Spinal cord (tissue), 10 donors: ENCODE data around the gene FGG. TPM values are rescaled to one million over a fixed set of nuclear protein-coding genes. Genes with fewer than 3 reads are reported as not detected.
"Not testable (repeated sequence)": the region's sequence is repeated elsewhere in the genome, so short reads cannot be mapped to it uniquely, and the experiment has no call there.

Source experiments
- DNase-seq, 6 donors: peaks; one replicate each; pipeline versions ENCODE4 v3.0.0 to v3.0.0-alpha.2; 2013 to 2015; ENCODE audit warnings: low spot score in 6 of 6, low read depth in 4 of 6
- H3K27ac ChIP-seq: one replicate; pipeline ENCODE4 v1.5.1; 2013; ENCODE audit warnings: low read depth, low read length, control low read depth
- H3K27me3 ChIP-seq: one replicate; pipeline ENCODE4 v1.6.1; 2013; ENCODE audit warnings: low read length; ENCODE audit not compliant: control insufficient read depth, insufficient read depth
- H3K36me3 ChIP-seq: one replicate; pipeline ENCODE4 v1.6.1; 2013; ENCODE audit warnings: low read length; ENCODE audit not compliant: control insufficient read depth, insufficient read depth
- H3K4me1 ChIP-seq: one replicate; pipeline ENCODE4 v1.6.1; 2013; ENCODE audit warnings: low read length; ENCODE audit not compliant: control insufficient read depth, insufficient read depth
- H3K4me3 ChIP-seq: one replicate; pipeline ENCODE4 v1.5.1; 2013; ENCODE audit warnings: low read depth, low read length, control low read depth
- H3K9me3 ChIP-seq: one replicate; pipeline ENCODE4 v1.6.1; 2013; ENCODE audit warnings: low read length; ENCODE audit not compliant: control insufficient read depth, insufficient read depth
- WGBS: methylation state at CpG from one replicate; pipeline ENCODE4 v1.1.5; 2013; ENCODE audit warnings: missing lambda C conversion rate; ENCODE audit not compliant: insufficient coverage; 5-methylcytosine and 5-hydroxymethylcytosine counted together
- polyA plus RNA-seq, 2 donors: library from polyadenylated mRNA; unstranded; fragments of 120-200 nt; gene quantifications; one replicate each; pipeline ENCODE4 v1.2.1, GENCODE V29; 2013; ENCODE audit not compliant: insufficient read length in 2 of 2
- total RNA-seq, 2 donors: library from RNA; depleted of rRNA in 1 of 2; stranded (reverse); fragments of 120-200 nt in 1 of 2; fragments of >200 nt in 1 of 2; gene quantifications; one replicate each; pipeline versions ENCODE4 v1.2.3 to v1.2.4, GENCODE V29; 2013 to 2014
- donor health status: healthy.

Gene FGG
- total and polyA plus RNA-seq, 4 donors = 1.4 TPM; not detected in 3

DNA sequence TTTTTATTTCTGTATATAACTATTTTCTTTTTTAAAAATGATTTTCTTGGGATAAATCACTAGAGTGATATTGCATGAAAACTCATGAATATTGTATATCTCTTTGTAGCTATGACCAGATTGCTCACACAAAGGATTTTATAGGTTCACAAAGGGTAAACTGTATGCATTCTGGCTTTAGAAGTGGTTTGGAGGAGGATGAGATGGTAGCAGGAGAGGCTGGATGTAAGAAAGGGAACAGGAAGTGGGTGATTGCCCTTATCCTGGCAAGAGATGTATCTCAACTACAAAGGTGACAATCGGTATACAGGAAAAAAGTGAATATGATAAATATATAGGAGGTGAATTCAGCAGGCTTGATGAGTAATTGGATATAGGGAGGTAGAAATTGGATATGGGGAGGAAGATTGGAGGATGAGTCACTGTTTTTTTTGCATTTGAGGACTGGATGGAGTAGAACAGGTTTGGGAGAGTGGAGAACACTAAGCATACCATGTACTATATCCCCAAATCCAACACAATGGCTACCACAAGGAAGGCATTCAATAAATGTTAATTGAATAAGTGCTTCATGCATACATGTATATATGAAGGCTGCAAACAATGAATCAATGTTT is 9.9 kb downstream of the FGG start:
- Histone ChIP-seq H3K9me3 (no peaks in the 10 kb centered on the region), H3K4me1 (no peaks in the 10 kb centered on the region), H3K4me3 (no peak overlapping the region), H3K27me3 (no peaks in the 10 kb centered on the region), H3K27ac (no peak overlapping the region), H3K36me3 (no peaks in the 10 kb centered on the region)
- 80% methylated on average over 1 of the region's 1 CpG for WGBS
- DNase-seq = no peak

DNA sequence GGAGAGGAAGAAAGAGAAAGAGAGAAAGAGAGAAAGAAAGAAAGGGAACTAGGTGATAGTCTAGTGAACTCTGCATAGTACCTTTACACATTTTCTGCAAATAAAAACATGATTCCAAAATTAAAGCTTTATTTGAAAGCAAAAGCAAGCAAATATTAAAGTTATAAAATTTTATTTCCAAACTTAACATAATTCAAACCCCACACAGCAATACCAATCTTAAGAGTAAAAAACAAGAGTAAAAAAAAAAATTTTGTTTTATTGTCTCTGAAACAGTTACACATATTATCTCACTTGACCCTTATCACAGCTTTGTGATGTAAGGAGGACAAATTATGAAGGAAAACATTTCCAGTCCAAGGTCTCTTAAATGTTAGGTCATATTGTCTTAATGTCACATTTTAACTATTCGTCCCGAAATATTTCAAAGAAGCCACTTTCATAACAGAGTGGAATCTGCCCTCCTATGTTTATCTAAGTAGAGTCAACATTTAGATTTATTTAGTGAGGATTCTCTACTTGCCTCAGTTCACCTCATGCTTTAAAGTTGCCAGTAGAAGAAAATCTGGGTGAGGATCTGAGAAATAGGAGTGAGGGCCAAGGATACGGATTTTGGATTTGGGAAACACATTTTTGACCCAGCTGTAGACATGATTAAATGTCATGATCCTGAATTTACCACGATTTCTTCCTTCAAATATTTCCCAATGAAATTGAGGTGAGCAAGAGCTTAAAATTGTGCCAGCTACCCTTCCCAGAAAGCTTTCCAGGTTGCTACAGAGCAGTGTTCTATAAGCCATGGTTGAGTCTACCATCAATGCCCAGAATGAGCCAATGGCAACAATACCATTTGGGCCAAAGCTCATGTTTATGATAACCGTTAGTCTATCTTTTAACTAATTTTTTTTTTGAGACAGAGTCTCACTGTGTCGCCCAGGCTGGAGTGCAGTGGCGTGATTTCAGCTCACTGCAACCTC is 14.4 kb downstream of the FGG start:
- Histone ChIP-seq H3K4me1 (no peaks in the 10 kb centered on the region), H3K36me3 (no peaks in the 10 kb centered on the region), H3K27me3 (no peaks in the 10 kb centered on the region), H3K4me3 (no peak overlapping the region), H3K9me3 (no peaks in the 10 kb centered on the region), H3K27ac (no peak overlapping the region)
- WGBS = no CpG with 5 or more reads among the region's 7 CpGs
- DNase-seq = no peak

DNA sequence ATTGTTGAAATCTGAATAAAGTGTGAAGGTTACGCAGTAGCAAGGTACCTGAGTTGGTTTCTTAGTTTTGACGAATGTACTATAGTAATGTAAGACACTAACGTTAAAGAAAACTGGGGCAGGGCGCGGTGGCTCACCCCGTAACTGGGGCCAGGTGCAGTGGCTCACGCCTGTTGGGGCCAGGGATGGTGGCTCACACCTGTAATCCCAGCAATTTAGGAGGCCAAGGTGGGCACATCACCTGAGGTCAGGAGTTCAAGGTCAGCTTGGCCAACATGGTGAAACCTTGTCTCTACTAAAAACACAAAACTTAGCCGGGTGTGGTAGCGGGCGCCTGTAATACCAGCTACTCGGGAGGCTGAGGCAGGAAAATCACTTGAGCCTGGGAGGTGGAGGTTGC is 15.2 kb downstream of the FGG start:
- WGBS = 91% methylated on average over 10 of the region's 11 CpGs
- not testable (repeated sequence) for H3K9me3 ChIP-seq, H3K27ac ChIP-seq

DNA sequence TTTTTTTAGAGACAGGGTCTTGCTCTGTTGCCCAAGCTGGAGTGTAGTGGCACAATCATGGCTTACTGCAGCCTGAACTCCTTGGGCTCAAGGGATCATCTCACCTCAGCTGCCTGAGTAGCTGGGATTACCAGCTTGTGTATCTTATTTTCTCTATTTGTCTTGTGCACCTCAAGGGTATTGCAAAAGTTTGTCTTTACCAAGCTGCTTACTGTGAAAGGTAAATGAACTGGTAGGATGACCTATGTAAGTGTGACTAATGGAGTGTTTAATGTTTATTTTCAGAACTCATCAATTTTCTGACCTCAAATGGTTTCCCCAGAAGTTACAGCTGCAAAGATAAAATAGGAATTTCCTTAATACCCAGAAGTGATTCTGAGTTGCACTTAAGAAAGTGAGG is 16.6 kb downstream of the FGG start:
- Histone ChIP-seq H3K27ac (no peak overlapping the region), H3K9me3 (no peaks in the 10 kb centered on the region), H3K4me1 (no peaks in the 10 kb centered on the region), H3K4me3 (no peak overlapping the region), H3K27me3 (no peaks in the 10 kb centered on the region), H3K36me3 (no peaks in the 10 kb centered on the region)
- peak in 1 of 6 donors; percentile 1 for DNase-seq

More for the DNA sequence above, 15.2 kb downstream of the FGG start:
- H3K4me3 ChIP-seq, H3K4me1 ChIP-seq, H3K36me3 ChIP-seq, H3K27me3 ChIP-seq, DNase-seq: not testable (repeated sequence)

DNA sequence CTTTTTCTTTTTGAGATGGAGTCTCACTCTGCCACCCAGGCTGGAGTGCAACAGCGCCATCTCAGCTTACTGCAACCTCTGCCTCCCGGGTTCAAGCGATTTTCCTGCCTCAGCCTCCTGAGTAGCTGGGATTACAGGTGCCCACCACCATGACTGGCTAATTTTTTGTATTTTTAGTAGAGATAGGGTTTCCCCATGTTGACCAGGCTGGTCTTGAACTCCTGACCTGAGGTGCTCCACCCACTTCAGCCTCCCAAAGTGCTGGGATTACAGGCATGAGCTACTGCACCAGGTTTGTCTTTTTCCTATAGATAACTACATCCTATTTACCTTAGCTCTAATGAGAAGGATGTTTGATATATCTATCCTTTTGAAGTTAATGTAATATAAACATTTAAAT is 18.1 kb downstream of the FGG start:
- not testable (repeated sequence) for H3K4me3 ChIP-seq, H3K9me3 ChIP-seq, H3K27me3 ChIP-seq, H3K36me3 ChIP-seq, H3K27ac ChIP-seq, DNase-seq, H3K4me1 ChIP-seq
- WGBS = 100% methylated on average over 2 of the region's 3 CpGs

DNA sequence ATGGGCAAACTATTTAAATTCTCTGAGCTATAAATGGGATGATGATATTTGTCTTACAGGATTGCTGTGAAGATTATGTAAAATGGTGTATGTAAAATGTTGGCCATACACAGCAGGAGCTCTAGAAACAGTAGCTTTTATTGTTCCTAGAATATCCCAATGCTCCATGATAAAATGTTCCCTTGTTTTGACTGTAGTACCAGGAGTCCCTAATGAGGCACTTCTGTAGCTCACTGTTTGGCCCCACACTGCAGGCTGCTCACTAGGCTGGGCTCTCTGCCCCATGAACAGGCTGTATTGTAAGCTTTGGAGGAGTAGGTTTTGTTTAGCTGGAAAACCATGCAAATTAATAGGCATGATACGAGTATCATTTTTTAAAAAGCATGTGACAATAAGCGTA is 18.6 kb downstream of the FGG start:
- Histone ChIP-seq H3K27ac (no peak overlapping the region), H3K9me3 (no peaks in the 10 kb centered on the region), H3K4me3 (no peak overlapping the region), H3K36me3 (no peaks in the 10 kb centered on the region), H3K27me3 (no peaks in the 10 kb centered on the region), H3K4me1 (no peaks in the 10 kb centered on the region)
- 60% methylated on average over 1 of the region's 2 CpGs for WGBS
- DNase-seq = peak in 1 of 6 donors; percentile 31

DNA sequence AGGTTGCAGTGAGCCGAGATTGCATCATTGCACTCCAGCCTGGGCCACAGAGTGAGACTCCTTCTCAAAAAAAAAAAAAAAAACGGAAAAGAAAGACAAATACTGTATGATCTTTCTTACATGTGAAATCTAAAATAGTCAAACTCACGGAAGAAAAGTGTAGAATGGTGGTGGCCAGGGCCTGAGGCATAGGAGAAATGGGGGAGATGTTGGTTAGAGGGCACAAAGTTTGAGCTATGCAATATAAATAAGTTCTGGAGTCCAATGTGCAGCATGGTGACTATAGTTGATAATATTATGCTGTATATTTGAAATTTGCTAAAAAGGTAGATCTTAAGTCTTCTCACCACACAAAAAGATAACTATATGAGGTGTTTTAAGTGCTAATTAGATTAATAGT is 20.6 kb downstream of the FGG start:
- no peaks in the 10 kb centered on the region for H3K9me3 ChIP-seq
- no peak for DNase-seq
- no peak overlapping the region for H3K4me3 ChIP-seq
- no CpG with 5 or more reads among the region's 3 CpGs for WGBS
- no peak overlapping the region for H3K27ac ChIP-seq
- no peaks in the 10 kb centered on the region for H3K36me3 ChIP-seq
- no peaks in the 10 kb centered on the region for H3K4me1 ChIP-seq
- H3K27me3 ChIP-seq = no peaks in the 10 kb centered on the region

DNA sequence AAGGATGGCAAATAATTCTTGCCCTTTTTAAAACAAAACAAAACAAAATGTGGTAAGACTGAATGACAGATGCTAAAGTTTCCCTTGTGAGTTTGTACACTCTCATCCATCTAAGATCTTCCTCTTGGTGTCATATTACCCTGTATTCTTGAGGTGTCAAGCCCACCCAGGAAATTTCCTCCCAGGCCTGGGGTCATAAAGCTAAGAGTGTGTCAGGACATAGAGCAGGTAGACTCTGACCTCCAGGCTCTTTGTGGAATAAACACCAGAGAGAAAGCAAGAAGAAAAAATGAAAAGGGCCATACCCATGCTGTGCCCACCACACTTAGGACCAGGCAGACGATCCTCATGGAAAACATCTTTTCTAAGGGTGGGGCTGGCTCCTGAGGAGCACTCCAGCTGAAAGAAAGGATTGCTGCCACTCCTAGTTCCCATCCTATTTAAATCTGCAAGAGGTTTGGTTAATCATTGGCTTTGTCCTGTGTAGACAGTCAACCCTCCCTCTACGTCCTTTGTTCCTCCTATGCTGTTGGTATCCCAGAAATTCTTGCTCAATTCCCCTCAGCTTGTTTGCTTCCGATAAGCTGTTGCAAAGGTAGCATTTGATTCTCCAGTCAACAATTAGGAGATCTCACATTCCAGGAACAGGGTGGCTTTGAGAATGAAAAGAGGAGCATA is 22.0 kb downstream of the FGG start, which contains the start of gene FGA:
FGA (minus strand) TSS at position 414 of the 678 bp plus-strand sequence; CDS start at position 359, 55 bp downstream.
- H3K4me1 ChIP-seq = no peaks in the 10 kb centered on the region
- WGBS = no CpG with 5 or more reads among the region's 3 CpGs
- no peak for DNase-seq
- H3K27me3 ChIP-seq = no peaks in the 10 kb centered on the region
- no peaks in the 10 kb centered on the region for H3K36me3 ChIP-seq
- H3K4me3 ChIP-seq = no peak within 1 kb of the TSS
- no peak within 1 kb of the TSS for H3K27ac ChIP-seq
- no peaks in the 10 kb centered on the region for H3K9me3 ChIP-seq

DNA sequence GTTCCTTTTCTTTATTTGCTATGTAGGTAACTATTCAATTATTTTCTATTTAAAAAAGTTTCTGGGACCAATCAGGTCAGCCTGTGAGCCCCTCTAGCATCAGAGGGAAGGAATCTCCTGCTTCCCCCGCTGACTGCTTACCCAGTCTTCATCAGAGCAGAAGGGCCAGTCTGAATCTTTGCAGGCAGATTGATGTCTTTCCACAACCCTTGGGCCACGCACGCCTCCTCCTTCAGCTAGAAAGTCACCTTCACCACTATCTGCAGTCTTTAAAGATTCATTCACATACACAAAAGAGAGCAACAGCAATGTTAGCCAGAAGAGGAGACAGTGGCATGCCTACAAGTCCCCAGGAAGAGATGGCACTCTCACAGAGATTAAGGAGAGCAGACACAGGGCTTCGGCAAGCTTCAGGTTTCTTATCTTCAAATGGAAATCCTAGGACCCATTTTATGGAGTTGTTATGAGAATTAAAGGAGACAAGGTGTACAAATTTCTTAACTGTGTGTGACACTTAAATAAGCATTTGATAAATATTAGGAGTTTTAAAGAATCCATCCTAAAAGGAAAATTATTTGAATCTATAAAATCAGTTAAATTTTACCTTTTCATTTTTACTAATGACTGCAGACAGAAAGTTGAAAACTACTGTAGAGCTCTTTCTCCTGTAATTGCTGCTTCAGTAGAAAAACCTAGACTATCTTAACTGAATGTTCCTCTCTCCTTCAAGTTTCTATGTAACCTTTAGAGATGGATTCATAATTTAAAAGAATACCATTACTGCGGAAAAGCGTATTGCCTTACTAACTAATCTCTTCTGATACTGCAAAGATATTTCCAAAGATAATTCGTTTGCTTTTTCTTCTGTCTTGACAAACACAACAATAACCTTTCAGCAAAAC is 22.9 kb downstream of the FGG start:
- no peak overlapping the region for H3K4me3 ChIP-seq
- H3K36me3 ChIP-seq = no peaks in the 10 kb centered on the region
- no peaks in the 10 kb centered on the region for H3K27me3 ChIP-seq
- no peaks in the 10 kb centered on the region for H3K9me3 ChIP-seq
- 61% methylated on average over 3 of the region's 7 CpGs for WGBS
- no peak overlapping the region for H3K27ac ChIP-seq
- H3K4me1 ChIP-seq = no peaks in the 10 kb centered on the region
- no peak for DNase-seq
